Activated CD8-positive, alpha-beta memory T cell treated with anti-CD3 and anti-CD28 coated beads, Interleukin-2, amount 50 U/mL, for 24 hours (primary cell): ENCODE data around the gene RASSF4.

Source experiments
- DNase-seq: peaks from one replicate; pipeline ENCODE4 v3.0.0-alpha.2; 2020; ENCODE audit errors: extremely low read depth

RASSF4 gene

GRCh38 chr10:44990302-44990655 lies 30.7 kb downstream of the RASSF4 start:
- no peak for DNase-seq

GRCh38 chr10:44990965-44991364 lies 31.4 kb downstream of the RASSF4 start:
- no peak for DNase-seq

- no peak for DNase-seq
These were observed 32.0 kb downstream of the RASSF4 start for GRCh38 chr10:44991571-44991970.

GRCh38 chr10:44992070-44992731 lies 32.6 kb downstream of the RASSF4 start:
- DNase-seq, result no peak

- DNase-seq, result no peak
These were observed 33.2 kb downstream of the RASSF4 start for GRCh38 chr10:44992732-44993225.

GRCh38 chr10:44993226-44993921 lies 33.8 kb downstream of the RASSF4 start:
- DNase-seq, result no peak

- DNase-seq, result no peak
These were observed 34.5 kb downstream of the RASSF4 start for GRCh38 chr10:44993922-44994751.

- DNase-seq, result no peak
These were observed 35.3 kb downstream of the RASSF4 start for GRCh38 chr10:44994752-44995530.

- DNase-seq, result no peak
These were observed 35.9 kb downstream of the RASSF4 start for GRCh38 chr10:44995581-44995913.

GRCh38 chr10:44995914-44996669 lies 36.5 kb downstream of the RASSF4 start:
- DNase-seq, result no peak

- DNase-seq, result no peak
These were observed 37.6 kb downstream of the RASSF4 start for GRCh38 chr10:44997105-44997748.

- no peak for DNase-seq
These were observed 38.6 kb downstream of the RASSF4 start for GRCh38 chr10:44998146-44998631.

GRCh38 chr10:45000138-45000751 lies 40.6 kb downstream of the RASSF4 start:
- no peak for DNase-seq

GRCh38 chr10:45000752-45001380 lies 41.3 kb downstream of the RASSF4 start, which contains the start of gene ZNF22:
ZNF22 (plus strand) TSS chr10:45000923; CDS start chr10:45003369, 2,446 bp downstream.
- peak; percentile 27 for DNase-seq

- no peak for DNase-seq
These were observed 42.0 kb downstream of the RASSF4 start for GRCh38 chr10:45001381-45002148.

GRCh38 chr10:45003432-45004000 lies 43.9 kb downstream of the RASSF4 start:
- no peak for DNase-seq

- DNase-seq, result no peak
These were observed 45.1 kb downstream of the RASSF4 start for GRCh38 chr10:45004661-45005060.

GRCh38 chr10:45005284-45005683 lies 45.7 kb downstream of the RASSF4 start:
- no peak for DNase-seq
